GM19395 (cell line): ENCODE results near the gene SYT8.

Source experiments
- ATAC-seq: cut with Tn5 transposase; IDR thresholded peaks from one replicate; pipeline ENCODE4 v1.9.1; 2021; ENCODE audit warnings: mild to moderate bottlenecking, moderate library complexity; ENCODE audit not compliant: unreplicated experiment

Gene SYT8

DNA sequence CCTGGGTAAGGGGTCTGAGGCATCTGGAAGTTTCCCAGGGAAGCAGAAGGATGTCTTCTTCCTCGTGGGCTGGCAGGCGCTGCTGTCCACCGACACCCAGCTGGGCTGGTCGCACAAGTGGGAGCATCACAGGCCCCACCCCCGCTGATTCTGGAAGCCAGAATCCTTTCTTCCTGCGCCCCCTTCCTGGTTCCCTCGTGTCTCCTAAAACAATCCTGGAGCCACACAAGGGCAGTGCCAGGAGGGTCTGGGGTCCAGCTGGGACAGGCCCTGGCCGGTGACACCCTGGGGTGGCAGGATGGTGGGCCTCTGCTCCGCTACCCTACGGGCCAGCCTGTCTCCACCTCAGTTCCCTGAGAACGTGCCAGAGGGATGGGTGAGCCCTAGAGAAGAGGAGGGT, 22.3 kb downstream of the SYT8 start:
- no peak for ATAC-seq

DNA sequence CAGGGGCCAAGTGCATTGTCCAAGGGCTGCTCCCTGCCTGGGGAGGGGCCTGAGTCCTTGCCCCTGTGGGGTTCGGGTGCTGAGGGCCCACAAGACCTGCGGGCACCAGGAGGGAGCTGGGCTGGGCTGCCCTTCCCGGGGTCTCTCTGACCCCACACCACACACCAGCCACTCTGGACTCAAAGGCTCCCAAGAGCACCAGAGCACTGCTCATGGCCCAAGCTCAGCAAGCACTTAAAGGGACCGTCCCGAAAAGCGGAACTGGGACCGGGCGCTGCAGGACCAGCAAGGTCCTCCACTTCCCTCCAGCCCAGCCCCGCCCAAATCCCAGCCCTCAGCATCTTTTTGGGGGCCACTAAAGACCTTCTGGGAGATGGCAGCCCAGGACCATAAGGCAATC, 23.4 kb downstream of the SYT8 start:
- no peak for ATAC-seq

DNA sequence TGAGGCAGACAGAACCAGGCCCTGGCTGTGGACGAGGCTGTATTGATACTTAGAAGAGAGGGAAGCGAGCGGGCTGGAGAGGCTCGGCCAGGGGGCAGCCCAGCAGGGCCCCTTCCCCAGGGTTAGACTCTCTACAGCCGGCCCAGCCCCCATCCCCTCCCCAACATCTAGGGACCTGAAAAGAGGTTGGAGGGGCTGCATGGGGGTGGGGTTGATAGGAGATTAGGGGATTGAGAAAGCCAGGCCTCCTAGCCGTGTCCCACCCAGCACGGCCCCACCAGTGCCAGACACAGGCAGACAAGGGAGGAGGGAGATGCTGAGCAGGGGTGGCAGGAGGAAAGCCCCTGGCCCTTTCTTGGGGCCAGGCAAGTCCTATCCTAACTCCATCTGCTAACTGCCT, 23.8 kb downstream of the SYT8 start:
- no peak for ATAC-seq

DNA sequence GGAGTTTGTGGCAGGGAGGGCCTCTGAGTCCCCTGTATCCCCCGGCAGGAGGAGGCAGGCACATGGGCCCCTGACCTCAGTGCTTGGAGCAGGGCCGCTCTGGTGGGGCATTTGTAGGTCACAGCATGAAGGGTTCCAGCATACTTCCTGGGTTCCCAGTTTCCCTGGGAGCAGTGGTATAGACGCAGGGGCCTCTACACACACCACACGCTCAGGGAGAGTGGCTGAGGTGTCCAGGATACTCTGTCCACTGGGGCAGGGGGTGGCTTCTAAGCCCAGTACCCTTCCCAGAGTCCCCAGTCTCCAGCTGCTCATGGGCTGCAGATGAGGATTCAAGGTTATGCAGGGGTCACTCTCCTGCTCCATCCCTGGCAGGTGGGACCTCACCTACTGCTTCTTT, 24.2 kb downstream of the SYT8 start:
- no peak for ATAC-seq

DNA sequence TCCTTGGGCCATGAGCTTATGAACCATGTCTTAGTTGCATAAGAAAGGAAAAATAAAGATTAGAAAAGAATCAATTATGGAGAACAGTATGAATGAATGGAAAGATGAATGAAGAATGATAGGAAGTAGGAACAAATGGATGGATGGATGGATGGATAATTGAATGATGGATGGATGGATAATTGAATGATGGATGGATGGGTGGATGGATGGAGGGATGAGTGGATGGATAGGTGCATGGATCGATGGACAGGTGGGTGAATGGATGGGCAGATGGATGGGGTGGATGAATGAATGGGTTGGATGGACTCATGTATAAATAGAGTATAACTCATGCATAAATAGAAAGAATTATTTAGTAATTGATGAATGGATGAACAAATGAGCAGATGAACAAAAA, 25.3 kb downstream of the SYT8 start:
- no peak for ATAC-seq

DNA sequence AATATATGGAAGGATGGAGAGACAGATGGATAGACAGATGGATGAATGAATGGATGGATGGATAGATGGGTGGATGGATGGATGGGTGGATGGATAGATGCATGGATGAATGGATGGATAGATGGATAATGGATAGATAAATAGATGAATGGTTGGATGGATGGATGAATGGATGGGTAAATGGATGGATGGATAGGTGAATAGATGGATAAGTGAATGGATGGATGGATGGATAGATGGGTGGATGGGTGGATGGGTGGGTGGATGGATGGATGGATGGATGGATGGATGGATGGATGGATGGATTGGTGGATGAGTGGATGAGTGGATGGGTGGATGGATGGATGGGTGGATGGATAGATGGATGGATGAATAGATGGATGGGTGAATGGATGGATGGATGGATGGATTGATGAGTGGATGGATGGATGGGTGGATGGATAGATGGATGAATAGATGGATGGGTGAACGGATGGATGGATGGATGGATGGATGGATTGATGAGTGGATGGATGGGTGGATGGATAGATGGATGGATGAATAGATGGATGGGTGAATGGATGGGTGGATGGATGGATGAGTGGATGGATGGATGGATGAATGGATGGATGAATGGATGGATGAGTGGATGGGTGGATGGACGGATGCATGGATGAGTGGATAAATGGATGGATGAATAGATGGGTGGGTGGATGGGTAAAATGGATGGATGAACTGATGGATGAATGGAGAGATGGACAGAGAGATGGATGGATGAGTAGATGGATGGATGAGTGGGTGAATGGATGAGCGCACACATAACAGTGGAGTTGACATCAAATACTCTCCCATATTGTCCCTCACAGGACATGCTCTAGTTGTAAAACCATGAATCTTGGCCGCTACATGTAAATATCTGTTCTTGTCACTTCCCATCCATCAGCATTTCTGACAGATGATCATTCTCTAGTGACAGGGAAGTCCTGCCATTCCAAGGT, 26.9 kb downstream of the SYT8 start:
- no peak for ATAC-seq

DNA sequence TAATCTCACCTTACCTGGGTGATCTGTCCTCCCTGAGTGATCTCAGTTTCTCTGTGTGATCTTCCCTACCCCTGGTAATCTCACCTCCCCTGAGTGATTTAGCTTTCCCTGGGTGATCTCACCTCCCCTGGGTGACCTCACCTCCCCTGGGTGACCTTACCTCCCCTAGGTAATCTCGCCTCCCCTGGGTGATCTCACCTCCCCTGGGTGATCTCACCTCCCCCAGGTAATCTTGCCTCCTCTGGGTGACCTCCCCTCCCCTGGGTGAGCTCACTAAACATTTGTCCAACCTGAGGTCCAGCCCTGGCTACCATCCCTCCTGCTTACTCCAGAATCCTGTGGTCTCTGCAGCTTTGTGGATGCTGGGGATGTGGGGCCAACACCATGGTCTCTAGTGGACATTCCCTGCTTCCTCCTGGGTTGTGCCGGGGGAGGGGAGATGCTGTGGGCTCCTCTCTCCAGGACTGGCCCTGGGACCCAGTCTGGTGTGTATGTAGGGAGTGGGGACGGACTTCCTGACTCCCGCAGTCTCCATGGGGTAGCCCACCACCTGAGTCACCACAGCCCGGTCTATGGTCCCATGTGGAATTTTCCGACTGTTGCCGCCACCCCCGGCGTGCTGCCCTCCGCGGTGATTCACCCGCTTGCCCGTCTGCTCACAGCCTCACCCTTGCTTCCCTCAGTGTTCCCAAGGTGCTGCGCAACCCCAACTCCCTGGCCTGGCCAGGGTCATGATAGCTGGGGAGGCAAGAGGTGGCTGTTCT, 28.0 kb downstream of the SYT8 start:
- no peak for ATAC-seq

DNA sequence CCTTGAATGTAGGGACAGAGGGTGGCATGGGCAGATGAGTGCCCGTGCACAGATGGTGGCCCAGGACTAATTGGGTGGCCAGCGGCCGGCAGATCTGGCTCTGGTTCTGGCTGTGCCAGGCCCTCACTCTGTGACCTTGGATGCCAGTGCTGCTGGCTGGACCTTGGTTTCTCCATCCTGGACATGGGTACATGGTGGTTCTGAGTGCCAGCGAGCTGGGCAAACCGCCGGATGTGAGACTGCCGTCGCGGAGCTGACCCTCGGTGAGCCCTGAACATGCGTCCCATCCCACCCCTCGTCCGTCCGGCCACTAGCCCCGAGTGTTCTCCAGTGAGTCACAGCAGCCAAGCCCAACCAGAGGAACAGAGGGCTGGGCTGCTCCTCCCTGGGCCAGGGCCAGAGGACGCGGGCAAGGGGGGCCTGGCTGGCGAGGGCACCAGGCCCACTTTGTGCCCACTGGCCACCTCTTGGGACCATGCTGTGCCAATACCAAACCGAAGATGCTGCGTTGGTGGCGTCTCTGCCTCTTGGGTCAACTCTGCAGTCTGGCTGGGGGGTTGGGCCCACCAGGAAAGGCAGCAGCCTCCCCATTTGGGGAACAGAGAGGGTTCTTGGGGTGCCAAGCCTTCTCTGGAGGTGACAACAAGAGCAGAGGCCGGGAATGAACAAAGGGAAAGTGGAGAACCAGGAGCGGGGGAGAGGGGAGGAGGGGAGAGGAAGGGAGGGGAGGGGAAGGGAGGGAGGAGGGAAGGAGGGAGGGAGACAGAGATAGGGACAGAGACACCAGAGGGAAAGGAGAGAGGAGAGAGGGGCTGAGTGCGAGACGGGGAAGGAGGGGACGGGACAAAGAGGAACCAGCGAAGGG, 28.8 kb downstream of the SYT8 start:
- ATAC-seq: no peak

DNA sequence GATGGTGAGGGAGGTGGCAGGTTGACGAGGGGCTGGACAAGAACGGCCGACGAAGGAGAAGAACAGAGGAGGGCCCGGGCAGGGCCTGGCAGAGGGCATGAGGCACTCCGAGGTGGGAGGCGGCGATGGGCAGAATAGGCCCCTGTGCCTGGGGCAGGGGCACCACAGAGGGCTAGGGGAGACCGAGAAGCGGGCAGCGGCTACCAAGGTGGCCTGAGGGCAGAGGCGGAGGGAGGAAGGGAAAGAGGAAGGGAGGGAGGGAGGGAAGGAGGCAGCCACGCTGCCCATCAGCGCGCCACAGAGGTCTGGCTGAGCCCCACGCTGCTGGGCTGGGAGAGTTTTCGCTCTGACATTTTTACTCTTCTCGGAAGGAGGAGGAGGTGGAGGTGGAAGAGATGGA, 29.4 kb downstream of the SYT8 start:
- no peak for ATAC-seq

DNA sequence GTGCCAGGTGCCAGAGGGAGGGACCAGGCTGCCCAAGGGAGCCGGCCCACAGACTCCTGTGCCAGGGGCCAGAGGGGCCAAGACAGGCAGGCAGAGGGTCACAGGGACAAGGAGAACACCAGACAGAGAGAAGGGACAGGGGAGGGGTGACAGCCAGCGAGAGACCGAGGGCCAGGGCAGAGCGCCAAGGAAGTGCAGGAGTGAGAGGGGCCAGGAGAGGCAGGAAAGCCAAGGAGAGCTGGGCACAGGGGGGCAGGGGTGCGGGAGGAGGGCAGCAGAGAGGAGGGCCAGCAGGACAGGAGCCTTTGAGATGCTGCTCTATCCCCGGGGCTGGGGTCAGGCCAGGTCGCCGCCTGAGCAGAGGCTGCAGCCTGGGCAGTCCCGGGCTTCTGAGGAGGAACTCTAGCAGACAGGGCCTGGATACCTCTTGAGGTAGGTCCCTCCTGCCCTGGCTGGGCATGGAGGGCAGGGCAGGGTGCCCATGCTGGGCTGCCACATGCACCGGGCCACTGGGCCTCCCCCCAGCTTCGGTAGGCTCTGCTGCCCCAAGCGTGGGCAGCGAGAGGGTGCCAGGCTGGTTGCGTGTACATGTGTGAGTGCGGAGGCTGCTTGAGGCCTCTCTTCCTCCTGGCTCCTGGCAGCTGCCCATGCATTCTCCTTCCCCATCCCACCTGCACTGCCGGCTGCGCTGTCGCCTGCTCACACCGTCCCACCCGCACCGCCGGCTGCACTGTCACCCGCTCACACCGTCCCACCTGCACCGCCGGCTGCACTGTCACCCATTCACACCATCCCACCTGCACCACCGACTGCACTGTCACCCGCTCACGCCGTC, 30.3 kb downstream of the SYT8 start:
- ATAC-seq: no peak

DNA sequence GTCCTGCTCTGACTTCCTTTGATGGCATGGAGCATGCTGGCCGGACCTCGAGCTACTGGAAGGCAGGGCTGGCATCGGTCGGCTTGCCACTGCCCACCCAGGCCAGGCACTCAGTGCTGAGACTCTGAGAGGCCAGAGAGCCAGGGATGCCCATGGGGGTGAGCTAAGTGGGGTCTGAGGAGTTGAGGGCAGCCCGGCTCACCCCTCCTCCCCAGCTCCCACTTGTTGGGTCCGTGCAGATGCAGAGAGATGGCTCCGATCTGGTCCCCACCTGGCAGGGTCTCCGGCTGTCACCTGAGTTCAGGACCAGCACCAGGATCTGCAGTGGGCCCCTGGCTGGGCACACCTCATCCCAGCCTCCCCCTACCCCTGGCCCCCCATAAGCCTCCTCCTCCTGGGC, 31.4 kb downstream of the SYT8 start:
- no peak for ATAC-seq

DNA sequence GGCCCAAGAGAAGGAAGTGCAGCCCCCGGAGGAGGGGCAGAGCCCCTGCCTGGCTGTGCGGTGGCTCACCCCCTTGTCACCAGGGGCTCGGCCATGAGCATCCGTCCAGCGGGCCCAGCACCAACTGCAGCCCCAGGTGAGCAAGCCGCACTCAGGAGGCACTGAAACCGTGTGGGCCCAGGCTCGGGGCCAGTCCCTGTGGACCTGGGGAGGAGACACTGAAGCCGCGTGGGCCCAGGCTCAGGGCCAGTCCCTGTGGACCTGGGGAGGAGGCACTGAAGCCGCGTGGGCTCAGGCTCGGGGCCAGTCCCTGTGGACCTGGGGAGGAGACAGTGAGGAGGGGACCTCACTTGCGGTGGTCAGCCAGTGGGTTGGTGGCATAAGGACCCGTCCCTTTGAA, 32.0 kb downstream of the SYT8 start:
- ATAC-seq: no peak

DNA sequence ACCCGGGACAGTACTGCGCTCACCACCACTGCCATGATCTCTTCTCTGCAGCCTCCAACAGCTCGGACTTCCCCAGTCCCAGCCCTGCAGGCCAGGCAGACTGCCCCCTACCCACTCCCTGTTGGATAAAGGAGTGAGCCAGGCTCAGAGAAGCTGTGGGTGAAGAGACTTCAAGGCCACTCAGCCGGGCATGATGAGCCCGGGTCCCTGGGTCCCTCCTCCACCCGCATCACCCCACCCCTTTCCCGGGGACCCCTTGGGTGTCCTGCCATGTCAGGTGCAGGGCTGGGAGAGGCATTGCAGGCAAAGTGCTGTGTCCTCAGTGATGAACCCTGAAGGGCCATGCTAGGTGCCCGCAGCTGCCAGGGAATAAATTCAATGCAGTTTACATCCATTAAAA, 32.6 kb downstream of the SYT8 start:
- no peak for ATAC-seq

DNA sequence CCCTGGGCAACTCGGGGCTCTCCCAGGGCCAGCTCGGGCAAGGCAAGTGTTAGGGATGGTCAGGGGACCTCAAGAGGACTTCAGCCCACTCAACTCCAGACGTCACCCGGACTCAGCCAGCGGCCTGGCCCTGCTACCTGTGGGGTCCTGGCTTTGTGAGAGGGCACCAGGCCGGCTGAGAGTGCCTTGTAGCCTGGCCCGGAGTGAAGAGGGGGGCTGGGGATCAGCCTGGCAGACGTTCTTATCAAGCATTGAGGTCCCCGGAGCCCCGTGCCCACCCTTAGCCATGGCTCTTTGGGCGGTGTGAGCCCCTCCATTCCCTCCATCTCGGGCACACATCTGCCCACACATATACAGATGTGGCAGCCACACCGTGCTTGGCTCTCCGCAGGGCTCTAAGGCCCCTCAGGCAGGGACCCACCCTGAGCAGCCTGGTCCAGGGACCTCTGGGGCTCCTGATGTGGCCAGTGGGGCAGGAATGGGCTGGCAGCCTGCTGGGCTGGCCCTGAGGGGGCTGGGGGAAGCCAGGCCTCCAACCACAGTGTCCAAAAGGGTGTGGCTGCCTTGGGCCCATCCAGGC, 33.4 kb downstream of the SYT8 start:
- ATAC-seq: no peak

DNA sequence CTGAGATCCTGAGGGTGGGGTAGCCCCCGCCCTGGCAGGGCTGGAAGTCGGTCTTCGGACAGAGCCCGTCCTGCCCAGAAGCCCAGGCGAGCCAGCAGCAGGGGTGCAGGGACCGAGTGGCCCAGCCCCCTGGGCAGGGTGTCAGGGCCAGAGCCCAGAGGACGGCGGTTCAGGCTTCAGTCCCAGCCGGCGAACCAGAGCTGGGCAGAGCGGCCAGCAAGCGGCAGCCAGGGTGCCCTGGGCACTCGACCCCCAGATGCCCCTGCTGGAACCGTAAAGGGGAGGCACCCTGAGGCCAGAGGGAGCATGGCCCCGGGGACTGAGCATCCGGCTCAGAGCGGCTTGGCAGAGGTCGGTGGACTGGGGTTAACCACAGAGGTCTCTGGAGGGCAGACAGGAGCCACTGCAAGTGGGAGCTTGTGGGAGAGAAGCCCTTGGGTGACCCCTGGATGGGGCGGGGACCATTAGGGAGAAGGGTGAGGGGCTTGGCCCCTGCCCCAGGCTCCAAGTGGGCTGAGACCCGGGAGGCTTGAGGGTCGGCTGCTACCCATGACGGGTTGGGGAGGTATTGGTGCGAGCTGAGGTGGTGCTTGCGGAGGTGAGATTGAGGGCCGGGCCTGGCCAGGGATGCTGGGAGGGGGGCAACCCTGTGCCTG, 34.0 kb downstream of the SYT8 start:
- no peak for ATAC-seq

DNA sequence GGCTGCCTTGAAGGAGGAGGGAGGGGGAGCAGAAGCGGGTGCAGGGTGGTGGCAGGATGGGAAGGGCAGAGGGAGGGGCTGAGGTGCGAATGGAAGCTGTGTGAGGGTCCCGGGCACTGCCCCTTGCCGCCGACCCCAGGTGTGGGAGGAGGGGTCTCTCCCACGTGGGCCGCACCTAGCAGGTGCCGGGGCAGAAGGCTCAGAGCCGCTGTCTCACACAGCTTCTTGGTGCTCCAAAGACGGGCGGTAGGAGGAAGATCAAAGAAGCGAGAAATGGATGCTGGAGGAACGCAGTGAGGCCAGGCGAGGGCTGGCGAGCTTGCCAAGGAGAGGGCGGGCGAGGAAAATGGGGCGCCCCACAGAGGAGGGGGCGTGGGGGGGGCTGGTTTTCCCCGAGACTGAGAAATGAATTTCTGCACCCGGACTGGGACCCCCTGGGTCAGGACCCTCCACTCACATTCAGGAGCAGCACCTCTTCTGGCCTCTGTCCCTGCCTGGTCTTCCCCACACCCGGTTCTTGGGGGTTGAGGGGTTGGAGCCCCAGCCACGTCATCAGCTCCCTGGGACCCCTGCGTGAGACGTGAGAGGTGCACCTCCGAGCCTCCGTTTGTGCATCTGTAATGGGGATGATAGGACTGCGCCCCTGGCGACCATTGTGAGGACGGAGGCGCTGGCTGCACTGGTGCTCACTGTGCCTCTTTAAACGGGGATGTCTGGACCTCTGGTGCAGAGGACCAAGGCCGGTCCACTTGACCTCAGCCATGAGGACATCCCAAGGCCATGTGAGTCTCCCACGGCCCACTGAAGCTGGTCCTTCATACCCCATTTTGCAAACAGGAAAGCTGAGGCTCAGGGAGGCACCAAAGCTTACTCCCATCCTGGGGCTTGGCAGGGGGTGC, 34.9 kb downstream of the SYT8 start:
- ATAC-seq: no peak

DNA sequence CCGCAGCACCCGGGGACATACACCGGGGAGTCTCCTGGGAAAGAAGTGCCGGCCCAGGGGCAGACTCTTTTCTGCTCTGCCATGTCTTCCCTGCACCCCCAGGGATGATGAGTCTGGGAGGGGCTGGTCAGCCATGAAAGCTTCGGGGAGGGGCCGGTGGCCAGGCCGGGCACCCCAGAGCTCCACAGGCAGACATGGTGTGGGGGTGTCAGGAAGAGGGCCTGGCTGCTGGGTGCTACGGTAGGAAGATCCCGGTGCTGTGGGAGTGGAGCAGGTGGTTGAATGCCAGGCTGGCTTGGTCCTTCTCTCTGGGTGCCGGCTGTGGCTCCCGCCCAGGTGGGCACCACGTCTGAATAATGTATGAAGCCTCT, 35.5 kb downstream of the SYT8 start:
- no peak for ATAC-seq

DNA sequence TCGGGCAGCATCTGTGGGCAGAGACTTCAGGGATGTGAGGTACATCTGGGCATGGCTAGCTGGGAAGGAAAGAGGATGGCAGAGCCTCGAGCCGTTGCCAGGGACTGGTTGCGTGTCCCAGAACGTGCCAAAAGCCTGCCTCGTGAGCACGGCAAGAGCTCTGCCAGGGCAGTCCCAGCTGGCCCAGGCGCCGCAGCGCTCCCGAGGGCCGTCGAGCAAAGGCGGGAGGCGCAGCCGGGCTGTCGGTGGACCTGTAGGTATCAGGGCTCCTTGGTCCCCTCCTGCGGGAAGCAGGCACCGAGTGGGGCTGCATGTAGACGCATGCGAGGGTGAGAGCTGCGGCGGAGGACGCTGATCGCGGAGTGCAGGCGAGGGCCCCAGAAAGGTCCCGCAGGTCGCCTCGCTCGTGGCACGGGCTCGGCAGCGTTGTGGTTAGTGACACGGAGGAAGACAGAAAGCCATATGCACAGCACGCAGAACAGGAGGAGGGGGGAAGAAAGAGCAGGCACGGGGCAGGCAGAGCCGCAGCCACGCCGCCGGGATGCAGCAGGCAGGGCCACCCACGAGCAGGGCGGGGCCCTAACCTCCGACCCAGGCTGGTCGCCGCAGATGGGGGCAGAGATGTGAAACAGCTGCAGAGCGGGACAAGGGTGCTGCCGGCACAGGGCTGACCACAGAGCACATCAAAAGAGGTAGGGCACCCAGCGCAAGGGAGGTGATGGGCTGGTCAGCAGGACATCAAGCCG, 36.1 kb downstream of the SYT8 start:
- ATAC-seq: no peak
